NCI-H1417 treated with DMSO at 0.1 percent for 48 hours (cell line): ENCODE results near the gene OCLN.
"Not testable (repeated sequence)": the region's sequence is repeated elsewhere in the genome, so short reads cannot be mapped to it uniquely, and the experiment has no call there.

Source experiments
- DNase-seq: peaks from one replicate; lab custom pipeline; 2025; lab: John Stamatoyannopoulos, UW

Gene OCLN

DNA sequence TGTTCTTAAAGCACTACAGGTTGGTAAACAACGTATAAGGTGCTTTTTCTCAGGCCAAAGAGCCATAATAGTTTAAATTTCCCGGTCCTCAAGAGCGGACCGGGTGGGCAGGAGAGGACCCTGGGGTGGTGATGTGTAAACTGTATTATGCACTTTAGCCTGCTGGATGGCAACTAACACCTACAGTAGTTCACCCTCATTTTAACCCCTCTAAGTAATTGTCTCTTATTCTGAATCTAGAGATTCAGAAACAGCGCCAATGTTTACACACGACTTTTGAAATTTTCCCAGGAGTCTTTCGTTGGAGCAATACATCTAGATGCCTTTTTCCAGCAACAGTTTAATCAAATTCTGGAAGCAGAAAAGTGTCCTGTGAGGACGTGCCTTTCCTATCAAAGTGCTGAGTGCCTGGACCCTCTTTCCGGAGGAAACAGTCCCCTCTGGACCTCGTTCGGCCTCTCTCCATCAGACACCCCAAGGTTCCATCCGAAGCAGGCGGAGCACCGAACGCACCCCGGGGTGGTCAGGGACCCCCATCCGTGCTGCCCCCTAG lies 676 bp upstream of the OCLN start:
- no peak for DNase-seq

DNA sequence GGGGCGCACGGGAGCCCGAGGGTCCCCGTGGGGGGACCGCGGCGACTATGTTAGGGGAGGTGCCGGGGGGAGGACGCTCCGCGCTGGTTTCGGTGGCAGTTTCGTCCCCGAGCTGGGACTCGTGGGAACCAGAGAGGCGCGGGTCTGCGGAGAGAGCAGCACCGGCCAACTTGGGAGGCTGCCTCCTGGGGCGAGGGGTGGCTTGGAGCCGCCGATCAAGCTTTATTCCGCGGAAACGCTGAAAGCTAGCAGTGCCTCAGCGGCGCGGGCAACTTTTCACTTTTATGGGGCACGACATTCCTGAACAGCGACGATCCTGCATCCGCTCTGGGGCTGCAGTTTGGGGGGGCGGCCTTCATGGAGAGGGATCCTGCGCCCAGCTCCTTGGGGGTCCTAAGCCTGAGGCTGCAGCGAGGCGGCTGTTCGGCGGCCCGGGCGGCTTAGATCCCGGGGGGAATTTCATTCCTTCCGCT lies 369 bp downstream of the OCLN start:
- no peak for DNase-seq

DNA sequence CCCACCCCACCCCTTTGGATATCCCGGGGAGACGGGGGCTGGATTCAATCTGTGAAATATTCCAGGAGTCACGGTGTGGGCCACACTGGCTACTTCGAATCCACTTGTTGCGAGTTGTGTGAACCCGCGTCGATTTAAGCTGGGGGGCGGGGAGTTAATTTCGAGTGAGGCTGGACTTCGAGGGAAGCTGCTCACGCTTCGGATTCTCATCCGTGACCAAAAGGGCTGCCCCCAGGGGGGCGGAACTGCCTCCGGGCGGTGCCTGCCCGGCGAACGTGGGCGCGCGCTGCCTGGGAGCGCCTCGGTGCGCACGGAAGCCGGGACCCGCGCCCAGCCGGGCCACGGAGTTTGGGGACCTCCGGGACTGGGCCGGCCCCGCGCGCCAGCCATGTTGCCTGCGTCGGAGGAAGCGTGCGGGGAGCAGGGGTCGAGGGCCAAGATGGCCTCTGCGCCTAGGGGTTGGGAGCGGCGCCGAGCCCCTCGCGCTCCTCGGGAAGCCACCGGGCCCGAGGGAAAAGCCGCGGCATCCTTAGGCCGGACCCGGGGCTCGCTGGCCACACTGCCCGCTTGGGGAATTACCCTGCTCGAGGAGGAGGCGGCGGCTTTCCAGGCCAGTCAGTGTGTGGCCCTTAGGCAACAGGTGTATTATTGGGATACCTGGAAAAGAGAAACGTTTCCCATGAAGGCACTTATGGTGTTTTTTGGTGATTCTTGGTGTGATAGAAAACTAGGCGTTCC lies 975 bp downstream of the OCLN start:
- DNase-seq = no peak

DNA sequence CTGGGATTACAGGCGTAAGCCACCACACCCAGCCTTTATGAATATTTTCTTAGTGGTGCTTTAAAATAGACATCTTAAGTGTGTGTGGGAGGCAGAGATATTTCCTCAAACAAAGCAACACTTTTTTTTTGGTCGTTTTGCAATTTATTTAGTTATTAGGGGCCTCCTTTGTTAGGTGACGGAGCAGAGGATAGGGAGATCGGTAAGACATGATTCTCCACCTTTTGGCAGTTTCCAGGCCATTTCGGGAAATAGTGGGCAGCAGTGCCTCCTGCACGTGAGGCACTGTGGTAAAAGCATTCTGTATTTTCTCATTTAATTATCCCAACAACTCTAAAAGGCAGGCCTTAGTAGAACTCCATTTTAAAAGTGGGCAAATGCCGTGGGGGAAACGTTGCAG lies 1.9 kb downstream of the OCLN start:
- no peak for DNase-seq

DNA sequence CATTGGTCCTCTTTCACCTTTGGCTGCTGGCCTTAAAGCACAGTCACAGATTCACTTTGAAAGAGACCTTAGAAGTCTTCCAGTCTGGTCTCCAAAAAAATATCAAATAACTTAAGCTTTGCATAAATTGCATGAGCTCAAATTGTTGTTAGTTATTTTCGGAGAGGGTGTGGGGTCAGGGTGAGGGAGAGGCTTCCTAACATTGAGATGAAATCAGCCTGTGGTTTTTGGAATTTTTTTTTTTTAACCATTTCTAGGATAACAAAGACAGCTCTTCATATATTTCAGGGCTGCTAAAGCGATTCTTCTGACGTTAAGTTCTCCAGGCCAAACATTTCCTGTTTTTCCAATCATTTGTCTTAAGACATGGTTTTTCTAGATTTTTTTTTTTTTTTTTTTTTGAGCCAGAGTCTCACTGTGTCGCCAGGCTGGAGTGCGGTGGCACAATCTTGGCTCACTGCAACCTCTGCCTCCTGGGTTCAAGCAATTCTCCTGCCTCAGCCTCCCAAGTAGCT lies 4.5 kb downstream of the OCLN start:
- DNase-seq = no peak

DNA sequence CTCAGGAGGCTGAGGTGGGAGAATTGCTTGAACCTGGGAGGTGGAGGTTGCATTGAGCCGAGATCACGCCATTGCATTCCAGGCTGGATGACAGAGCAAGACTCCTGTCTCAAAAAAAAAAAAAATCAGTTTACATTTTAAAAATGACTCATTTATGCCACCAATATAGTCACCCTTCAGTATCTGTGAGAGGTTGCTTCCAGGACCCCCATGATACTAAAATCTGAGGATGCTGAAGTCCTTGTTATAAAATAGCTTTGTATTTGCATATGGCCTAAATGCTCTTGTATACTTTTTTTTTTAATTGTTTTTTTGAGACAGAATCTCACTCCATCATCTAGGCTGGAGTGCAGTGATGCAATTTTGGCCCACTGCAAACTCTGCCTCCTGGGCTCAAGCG lies 5.8 kb downstream of the OCLN start:
- DNase-seq = no peak

DNA sequence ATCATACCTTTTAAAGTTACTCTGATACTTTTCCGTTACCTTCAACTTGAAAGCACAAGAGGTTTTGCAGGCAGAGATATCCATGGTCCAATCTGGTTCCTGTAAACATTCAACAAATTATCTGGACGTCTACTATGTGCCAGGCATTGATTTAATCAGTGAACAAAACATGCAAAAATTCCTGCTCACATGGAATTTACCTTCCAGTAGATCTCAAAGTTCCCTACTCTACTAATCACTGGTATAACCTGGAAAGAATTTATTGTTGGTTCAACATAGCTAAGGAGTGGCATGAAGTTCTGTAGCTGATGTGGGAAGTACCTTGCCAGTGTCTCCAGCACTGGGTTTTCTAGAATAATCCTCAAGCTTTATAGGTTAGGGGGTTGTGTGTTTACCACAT lies 9.8 kb downstream of the OCLN start:
- DNase-seq = no peak

DNA sequence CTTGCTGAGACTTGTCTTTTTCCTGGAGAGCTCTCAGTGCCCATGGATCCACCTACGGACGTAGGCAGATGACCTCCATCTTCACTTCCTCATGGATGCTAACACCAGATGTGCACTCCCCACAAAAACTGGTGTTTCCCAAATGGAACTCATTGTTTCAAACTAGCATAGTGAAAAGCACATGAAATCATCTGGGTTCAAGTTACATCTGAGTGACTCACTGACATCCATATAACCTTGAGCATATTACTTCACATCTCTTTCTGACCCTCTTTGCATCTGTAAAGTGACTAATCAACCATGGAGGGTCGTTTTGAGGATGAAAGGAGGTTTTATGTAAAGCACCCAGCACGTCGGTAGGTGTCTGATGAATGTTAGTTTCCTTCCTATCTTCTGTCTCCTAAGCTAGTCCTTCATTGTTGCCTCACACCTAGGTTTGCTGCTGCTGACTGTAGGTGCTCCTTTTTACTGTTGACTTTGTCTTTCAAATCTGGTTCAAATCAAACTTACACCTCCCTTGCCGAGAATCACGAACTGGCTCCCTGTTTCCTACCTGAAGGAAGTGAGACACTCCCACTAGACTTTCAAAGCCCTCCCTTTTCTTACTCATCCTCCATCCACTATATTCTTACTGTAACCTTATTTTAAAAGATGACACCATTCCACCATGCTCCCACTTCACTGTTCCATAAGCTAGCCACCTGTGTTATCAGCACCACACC lies 10.3 kb downstream of the OCLN start:
- no peak for DNase-seq

DNA sequence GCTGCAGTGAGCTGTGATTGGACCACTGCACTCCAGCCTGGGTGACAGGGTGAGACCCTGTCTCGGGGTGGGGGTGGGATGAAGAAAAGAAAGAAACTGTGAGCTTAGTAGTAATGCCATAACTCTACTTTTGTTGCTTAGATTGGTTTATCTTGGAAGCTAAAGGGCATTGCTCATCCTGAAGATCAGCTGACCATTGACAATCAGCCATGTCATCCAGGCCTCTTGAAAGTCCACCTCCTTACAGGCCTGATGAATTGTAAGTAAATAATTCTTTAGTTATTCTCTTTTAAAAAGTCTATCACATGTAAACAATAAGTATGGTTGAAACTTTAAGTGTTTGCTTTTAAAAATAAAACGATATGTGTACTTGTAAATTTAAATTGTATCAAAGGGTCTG lies 11.4 kb downstream of the OCLN start:
- no peak for DNase-seq

DNA sequence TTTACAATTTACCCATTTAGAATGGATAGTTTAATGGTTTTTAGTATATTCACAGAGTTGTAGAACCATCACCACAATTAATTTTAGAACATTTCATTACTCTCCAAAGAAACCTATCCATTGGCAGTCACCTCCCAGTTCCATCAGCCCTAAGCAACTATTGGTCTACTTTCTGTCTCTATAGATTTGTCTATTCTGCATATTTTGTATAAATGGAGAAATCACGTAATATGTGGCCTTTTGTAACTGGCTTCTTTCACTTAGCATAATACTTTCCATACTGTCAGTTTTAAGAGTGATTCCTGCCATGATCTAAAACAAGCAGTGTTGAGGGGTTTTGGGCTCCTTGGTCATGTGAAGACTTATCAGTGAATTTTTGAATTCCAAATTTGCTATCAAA lies 12.7 kb downstream of the OCLN start:
- DNase-seq = no peak

DNA sequence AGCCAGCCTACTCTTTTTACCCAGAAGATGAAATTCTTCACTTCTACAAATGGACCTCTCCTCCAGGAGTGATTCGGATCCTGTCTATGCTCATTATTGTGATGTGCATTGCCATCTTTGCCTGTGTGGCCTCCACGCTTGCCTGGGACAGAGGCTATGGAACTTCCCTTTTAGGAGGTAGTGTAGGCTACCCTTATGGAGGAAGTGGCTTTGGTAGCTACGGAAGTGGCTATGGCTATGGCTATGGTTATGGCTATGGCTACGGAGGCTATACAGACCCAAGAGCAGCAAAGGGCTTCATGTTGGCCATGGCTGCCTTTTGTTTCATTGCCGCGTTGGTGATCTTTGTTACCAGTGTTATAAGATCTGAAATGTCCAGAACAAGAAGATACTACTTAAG lies 16.6 kb downstream of the OCLN start:
- no peak for DNase-seq

DNA sequence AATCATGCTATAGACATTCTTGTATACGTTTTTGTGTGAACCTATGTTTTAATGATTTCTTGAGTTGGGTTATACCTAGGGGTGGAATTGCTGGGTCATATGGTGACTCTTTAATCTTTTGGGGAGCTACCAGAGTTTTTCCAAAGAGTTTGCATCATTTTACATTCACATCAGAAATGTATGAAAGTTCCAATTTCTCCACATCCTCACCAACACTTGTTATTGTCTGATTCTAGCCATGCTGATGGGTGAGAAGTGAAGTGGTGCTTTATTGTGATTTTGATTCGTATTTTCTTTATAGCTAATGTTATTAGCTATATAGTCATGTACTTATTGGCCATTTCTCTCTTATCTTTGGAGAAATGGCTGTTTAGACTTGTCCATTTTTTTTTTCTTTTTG lies 18.1 kb downstream of the OCLN start:
- no peak for DNase-seq

DNA sequence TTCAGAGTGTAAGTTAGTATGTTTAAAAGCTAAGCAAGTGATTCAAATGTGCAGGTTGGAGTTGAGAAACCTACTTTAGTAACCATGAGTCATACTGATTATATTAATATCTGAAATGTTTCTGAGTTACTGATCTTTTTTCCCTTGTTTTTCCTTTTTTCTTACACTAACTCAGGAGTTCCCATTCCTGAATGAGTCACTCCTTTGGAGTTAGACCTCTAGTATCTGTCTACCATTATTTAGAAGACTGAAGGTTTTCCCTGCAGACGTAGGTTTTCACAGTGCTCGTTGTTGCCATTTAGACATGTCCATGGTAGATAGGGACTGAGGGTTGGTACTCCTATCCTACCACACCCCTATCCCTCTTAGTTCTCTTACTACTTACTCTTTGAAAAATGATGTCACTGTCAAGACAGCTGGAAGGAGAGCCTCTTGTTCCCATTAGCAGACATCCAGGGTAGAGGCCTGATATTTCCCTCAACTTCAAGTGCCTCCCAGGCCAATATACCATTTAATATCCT lies 20.2 kb downstream of the OCLN start:
- DNase-seq = no peak

DNA sequence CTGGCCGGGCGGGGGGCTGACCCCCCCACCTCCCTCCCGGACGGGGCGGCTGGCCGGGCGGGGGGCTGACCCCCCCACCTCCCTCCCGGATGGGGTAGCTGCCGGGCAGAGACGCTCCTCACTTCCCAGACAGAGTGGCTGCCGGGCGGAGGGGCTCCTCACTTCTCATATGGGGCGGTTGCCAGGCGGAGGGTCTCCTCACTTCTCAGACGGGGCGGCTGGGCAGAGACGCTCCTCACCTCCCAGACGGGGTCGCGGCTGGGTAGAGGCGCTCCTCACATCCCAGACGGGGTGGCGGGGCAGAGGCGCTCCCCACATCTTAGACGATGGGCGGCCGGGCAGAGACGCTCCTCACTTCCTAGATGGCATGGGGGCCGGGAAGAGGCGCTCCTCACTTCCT lies 23.0 kb downstream of the OCLN start:
- DNase-seq = not testable (repeated sequence)

DNA sequence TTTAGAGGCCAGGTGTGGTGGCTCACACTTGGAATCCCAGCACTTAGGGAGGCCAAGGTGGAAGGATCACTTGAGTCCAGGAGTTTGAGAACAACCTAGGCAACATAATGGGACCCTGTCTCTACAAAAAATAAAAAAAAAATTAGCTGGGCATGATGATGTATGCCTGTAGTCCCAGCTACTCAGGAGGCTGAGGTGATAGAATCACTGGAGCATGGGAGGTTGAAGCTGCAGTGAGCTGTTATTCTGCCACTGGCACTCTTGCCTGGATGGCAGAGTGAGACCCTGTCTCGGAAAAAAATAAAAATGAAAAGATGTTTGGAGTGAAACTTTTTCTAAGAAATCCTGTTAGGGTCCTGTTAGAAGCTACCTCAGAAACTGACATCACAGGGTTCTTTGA lies 24.2 kb downstream of the OCLN start:
- DNase-seq = no peak

DNA sequence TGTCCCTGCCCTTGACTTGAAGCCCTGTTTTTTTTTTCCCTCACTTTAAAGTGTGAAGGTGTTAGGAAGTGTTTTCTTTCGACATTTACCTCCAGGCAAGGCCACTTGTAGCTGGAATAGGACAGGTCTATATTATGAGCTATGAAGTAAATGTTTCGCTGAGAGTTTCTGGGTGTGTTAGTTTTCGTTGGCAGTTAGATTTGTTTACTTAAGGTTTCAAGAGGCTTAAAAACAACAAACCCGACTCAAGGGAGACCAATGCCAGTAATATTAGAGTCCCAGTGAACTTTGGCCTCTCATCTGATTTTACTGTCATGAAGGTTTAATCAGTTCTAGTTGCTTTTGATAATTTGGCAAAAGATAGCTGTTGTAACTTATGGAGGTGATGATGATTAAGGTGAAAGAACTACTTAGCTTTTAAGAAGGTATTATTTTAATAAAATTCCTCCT lies 25.2 kb downstream of the OCLN start:
- peak; percentile 10 for DNase-seq

DNA sequence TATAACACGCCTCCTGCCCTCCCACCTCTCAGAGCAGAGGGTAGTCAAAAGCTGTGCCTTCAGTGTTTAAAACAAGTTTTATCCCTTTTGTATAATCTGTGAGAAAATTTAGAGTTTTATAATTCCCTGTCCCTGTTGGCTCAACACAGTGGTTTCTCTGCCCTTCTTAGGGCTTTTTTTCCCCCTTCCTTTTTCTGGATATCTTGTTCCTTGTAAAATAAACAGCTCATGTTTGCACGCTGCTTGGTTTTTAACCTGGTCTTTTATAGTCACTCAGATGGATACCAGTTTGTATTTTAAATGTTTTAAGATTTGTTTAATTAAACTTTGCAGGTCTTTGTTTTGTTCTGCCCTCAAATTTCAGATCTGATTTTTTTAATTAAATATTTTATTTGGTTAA lies 26.7 kb downstream of the OCLN start:
- DNase-seq = no peak

DNA sequence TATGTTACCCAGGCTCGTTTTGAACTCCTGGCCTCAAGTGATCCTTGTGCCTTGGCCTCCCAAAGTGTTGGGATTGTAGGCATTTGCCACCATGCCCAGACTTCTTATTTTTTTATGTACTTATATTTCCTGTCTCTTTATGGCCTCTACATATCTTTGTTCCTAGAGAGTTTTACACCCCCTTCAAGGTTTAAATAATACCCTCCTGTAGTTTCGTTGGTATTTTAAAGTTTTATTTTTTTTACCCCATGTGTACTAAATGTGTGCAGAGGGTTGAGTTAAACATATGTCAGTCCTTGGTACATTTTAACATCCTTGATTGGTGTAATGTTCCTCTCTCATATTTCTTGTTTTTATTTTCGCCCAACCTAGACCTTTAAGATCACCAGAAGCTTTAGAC lies 29.4 kb downstream of the OCLN start:
- DNase-seq = no peak

DNA sequence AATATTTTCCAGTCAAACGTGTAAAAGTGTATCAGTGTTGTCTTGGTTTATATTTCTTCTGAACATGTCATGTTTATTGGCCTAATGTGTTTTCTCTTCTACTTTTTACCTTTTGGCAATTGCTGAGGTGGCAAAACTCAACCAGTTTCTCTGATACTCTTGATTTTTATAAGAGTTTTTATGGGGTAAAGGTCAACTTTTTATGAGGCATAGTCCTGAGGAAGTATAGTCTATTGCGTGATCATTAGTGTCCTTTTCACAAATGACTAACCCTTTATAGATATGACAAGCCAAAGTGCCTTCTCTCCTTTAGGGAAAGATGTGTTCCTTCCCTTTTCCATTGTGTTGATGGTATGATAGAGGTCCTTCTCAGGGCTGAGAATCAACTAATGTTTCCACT lies 32.9 kb downstream of the OCLN start:
- no peak for DNase-seq

DNA sequence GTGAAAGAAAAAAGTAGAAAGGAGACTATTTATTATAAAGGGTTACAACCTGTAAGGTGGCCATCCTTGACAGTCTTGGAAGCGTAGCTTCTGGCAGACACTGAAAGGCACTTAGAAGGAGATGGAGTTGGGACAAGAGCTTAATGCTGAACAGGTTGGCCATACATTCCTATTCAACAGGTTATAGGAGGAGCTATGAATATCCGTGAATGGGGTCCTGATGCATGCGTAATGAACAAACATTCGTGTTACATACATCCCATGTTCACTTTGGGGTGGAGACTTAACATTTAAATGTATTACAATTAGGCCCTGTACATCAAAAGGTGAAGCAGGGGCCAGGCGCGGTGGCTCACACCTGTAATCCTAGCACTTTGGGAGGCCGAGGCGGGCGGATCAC lies 34.1 kb downstream of the OCLN start:
- DNase-seq = no peak

DNA sequence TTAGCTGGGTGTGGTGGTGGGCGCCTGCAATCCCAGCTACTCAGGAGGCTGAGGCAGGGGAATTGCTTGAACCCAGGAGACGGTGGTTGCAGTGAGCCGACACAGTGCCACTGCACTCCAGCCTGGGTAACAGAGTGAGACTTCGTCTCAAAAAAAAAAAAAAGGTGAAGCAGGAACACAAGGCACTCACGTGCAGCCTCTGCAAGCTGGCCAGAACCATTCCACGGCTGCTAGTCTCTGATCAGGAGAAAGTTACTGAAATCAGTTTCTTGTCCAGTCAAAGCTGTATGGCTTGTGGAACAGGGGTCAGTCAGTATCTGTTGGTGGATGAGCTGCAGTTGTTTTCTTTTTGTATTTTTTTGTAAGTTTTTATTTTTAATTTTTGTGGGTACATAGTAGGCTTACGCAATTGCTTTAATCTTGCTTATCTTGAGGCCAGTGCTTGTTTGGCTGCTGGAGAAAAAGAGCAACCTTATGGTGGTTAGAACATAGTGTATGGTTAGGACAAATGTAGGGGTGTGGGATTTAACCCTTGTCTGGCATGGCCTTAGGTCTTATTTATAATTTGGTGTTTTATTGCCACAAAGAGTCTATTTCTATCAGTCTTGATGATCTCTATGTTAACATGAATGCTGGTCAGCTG lies 34.7 kb downstream of the OCLN start:
- DNase-seq = no peak

DNA sequence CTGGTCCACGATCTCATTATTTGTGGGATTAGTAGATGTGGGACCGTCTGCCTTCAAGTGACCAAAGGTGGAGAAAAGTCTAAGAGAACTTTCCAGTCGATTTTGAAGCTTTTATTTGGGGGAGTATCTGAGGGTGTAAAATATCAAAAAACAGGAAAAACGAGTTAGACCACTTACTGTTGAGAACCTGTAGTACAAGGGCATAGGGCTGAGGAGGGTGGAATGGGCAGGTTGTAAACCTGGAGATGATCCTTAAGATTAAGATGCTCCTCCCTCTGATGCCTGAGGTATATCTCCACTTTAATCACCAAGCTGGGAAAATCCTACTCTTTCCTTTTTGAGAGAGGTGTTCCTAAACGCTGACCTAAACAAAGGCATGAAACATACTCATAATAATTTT lies 35.4 kb downstream of the OCLN start:
- DNase-seq = no peak
